Activated CD8-positive, alpha-beta memory T cell treated with anti-CD3 and anti-CD28 coated beads, Interleukin-2, amount 50 U/mL, for 24 hours (primary cell): ENCODE measurements around the gene CAMK2A.

Experiments used
- DNase-seq: peaks from one replicate; pipeline ENCODE4 v3.0.0-alpha.2; 2020; ENCODE audit errors: extremely low read depth

The CAMK2A gene

GRCh38 chr5:150213530-150213929 lies 76.0 kb downstream of the CAMK2A start:
- DNase-seq = no peak

- DNase-seq = no peak
Observed at GRCh38 chr5:150211156-150212030, 78.2 kb downstream of the CAMK2A start.

- DNase-seq = no peak
Observed at GRCh38 chr5:150210644-150211043, 78.9 kb downstream of the CAMK2A start.

- no peak for DNase-seq
Observed at GRCh38 chr5:150209099-150209635, 80.4 kb downstream of the CAMK2A start.

- DNase-seq = no peak
Observed at GRCh38 chr5:150208187-150209098, 81.1 kb downstream of the CAMK2A start.

- DNase-seq = no peak
Observed at GRCh38 chr5:150206779-150207115, 82.8 kb downstream of the CAMK2A start.

GRCh38 chr5:150206098-150206778 lies 83.3 kb downstream of the CAMK2A start:
- DNase-seq = no peak

GRCh38 chr5:150204590-150204960 lies 85.0 kb downstream of the CAMK2A start:
- no peak for DNase-seq

- no peak for DNase-seq
Observed at GRCh38 chr5:150203832-150204589, 85.6 kb downstream of the CAMK2A start.

- no peak for DNase-seq
Observed at GRCh38 chr5:150202501-150202900, 87.1 kb downstream of the CAMK2A start.

GRCh38 chr5:150197476-150197875 lies 92.1 kb downstream of the CAMK2A start:
- no peak for DNase-seq

- no peak for DNase-seq
Observed at GRCh38 chr5:150196986-150197385, 92.6 kb downstream of the CAMK2A start.

GRCh38 chr5:150196514-150196913 lies 93.1 kb downstream of the CAMK2A start:
- DNase-seq = no peak

- no peak for DNase-seq
Observed at GRCh38 chr5:150195736-150196485, 93.7 kb downstream of the CAMK2A start.

- no peak for DNase-seq
Observed at GRCh38 chr5:150192462-150192861, 97.1 kb downstream of the CAMK2A start.

- no peak for DNase-seq
Observed at GRCh38 chr5:150190987-150191386, 98.6 kb downstream of the CAMK2A start.

- DNase-seq = no peak
Observed at GRCh38 chr5:150190503-150190979, 99.0 kb downstream of the CAMK2A start.

GRCh38 chr5:150189728-150190502 lies 99.7 kb downstream of the CAMK2A start, which contains the start of gene SLC6A7:
Gene SLC6A7, plus strand, starts transcription at chr5:150190062. Its CDS starts 266 bp downstream, at chr5:150190328.
- DNase-seq = no peak

GRCh38 chr5:150189326-150189725 lies 100.2 kb downstream of the CAMK2A start:
- DNase-seq = no peak
